Vagina (tissue), 2 donors: ENCODE results near the gene OXSR1. TPM values are rescaled to one million over a fixed set of nuclear protein-coding genes. Genes with fewer than 3 reads are reported as not detected.

Experiments used
- DNase-seq, 2 donors: peaks; one replicate each; pipeline ENCODE4 v3.0.0-alpha.2; 2017; ENCODE audit errors: extremely low spot score in 2 of 2
- H3K27ac ChIP-seq: fragments of 200-600 bp; sonication (generic); one replicate; pipeline ENCODE4 v1.5.1; 2019
- H3K27me3 ChIP-seq: fragments of 200-600 bp; sonication (generic); one replicate; pipeline ENCODE4 v1.5.1; 2019
- H3K36me3 ChIP-seq, 2 donors: fragments of 200-600 bp; sonication (generic); one replicate each; pipeline ENCODE4 v1.5.1; 2017 to 2019
- H3K4me1 ChIP-seq: fragments of 200-600 bp; sonication (generic); one replicate; pipeline ENCODE4 v1.5.1; 2019
- H3K4me3 ChIP-seq, 2 donors: fragments of 200-600 bp; sonication (generic); 1 replicate in 1 of 2; 2 replicates in 1 of 2; pipeline ENCODE4 v1.5.1; 2016 to 2019
- H3K9me3 ChIP-seq: fragments of 200-600 bp; sonication (generic); one replicate; pipeline ENCODE4 v1.5.1; 2019
- POLR2A ChIP-seq, 2 donors: fragments of 450-650 bp; IDR thresholded peaks; one replicate each; pipeline ENCODE4 v1.6.1; 2017; ENCODE audit warnings: antibody characterized with exemption in 2 of 2, mild to moderate bottlenecking in 2 of 2, moderate library complexity in 2 of 2
- POLR2AphosphoS5 ChIP-seq, 2 donors: sonication (generic); formaldehyde crosslinking; IDR thresholded peaks; one replicate each; pipeline ENCODE4 v1.9.0; 2017; ENCODE audit warnings: antibody characterized with exemption in 2 of 2, mild to moderate bottlenecking in 2 of 2, low read depth in 1 of 2; ENCODE audit not compliant: insufficient read depth in 1 of 2
- intact Hi-C: fragments of 100-400 bp; cut with DNase I; formaldehyde crosslinking; loops from one replicate; pipeline ENCODE4 v1.15.1; 2023
- total RNA-seq: library from RNA; depleted of rRNA; stranded (reverse); fragments of >200 nt; gene quantifications from one replicate; pipeline ENCODE4 v1.2.3, GENCODE V29; 2016
- TF ChIP-seq, protein P1 (sequence below), 3 experiments: fragments of 450-650 bp in 2 of 3; fragments of 200-600 bp in 1 of 3; sonication (generic) in 1 of 3; IDR thresholded peaks; one replicate each; pipeline ENCODE4 v1.5.1; 2017 to 2019; ENCODE audit warnings: antibody characterized with exemption in 3 of 3, mild to moderate bottlenecking in 2 of 3, moderate library complexity in 2 of 3

The OXSR1 gene
- total RNA-seq, 1 donor from 2014 or later = 22.8 TPM

DNA sequence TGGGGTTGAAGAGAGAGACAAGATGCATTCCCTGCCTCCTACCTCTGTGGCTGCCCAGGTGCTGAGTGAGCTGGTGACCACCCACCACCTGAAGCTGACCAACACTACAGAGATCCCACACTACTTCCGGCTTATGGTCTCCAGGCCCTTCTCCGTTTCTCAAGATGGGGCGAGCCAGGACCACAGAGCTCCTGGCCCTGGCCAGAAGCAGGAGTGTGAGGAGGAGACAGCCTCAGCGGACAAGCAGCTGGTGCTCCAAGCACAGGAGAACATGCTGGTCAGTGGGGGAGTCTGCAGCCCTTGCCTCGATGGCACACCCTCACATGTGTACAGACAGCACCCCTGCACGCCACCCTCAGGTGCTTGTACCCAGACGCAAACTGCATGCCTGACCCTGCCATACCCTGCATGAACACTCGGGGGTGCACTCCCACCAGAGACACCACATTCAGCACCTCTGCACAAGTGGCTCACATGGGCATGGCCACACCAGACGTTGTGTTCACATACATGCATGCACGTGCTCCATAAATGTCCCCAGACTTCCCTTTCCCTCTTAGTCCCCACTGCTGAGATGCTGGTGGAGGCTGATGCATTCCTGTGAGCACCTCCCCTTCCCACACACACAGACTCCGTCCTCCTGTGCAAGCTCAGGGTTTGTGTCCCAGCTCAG is 47.5 kb upstream of the OXSR1 start:
- DNase-seq = no peak
- intact Hi-C loops = no loop called here
- Histone ChIP-seq H3K4me3 (no peak overlapping the region), H3K27ac (no peak overlapping the region), H3K9me3 (no peaks in the 10 kb centered on the region), H3K4me1 (no peaks in the 10 kb centered on the region), H3K27me3 (no peaks in the 10 kb centered on the region), H3K36me3 (peaks cover 0 to 24% of the 10 kb centered on the region in 2 donors)
- no peak for TF ChIP-seq POLR2A (IDR thresholded peaks at IDR 0.05)
- TF ChIP-seq, protein P1, sequence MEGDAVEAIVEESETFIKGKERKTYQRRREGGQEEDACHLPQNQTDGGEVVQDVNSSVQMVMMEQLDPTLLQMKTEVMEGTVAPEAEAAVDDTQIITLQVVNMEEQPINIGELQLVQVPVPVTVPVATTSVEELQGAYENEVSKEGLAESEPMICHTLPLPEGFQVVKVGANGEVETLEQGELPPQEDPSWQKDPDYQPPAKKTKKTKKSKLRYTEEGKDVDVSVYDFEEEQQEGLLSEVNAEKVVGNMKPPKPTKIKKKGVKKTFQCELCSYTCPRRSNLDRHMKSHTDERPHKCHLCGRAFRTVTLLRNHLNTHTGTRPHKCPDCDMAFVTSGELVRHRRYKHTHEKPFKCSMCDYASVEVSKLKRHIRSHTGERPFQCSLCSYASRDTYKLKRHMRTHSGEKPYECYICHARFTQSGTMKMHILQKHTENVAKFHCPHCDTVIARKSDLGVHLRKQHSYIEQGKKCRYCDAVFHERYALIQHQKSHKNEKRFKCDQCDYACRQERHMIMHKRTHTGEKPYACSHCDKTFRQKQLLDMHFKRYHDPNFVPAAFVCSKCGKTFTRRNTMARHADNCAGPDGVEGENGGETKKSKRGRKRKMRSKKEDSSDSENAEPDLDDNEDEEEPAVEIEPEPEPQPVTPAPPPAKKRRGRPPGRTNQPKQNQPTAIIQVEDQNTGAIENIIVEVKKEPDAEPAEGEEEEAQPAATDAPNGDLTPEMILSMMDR (IDR thresholded peaks at IDR 0.05) = peak; percentile 23 to 63 (median 44)
- no peak for TF ChIP-seq POLR2AphosphoS5 (IDR thresholded peaks at IDR 0.05; ENCODE audit: insufficient read depth in 1 of 2, low read depth in 1 of 2)

DNA sequence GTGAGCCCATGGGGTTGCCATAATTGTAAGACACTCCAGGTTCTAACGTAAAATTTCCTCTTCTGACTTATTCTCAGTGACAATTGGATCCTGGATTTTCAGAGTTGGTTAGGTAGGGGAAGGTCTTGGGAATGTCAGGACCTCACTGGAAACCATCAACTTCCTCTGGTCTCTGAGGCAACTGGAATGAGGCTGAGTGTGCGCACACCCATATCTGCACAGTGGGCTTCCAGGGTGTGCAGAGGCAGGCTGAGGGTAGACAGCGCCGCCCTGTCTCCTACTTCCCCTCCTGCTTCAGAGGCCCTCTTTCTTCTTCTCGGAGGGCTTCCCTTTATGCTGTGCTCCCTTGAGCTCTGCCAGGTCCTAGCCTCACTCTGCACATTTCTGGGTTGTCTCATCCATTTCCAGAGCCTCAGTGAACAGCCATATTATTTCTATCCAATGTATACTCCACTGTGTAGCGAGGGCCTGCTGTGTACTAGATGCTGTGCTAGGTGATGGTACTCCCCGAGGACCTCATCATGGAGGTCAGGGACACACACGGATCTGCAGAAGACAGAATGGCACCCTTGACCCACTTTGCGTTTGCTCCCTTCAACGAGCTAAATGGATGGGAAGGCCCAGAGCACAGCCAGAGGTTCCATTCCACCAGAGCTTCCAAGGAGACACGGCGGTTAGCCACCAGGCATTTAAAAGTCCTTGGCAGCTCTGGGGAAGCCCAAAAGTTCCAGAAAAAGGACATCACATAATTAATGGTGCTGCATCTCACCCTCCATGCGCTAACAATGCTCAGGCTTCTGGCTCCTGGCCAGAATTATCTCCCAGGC is 46.7 kb upstream of the OXSR1 start:
- no peak for DNase-seq
- no peaks in the 10 kb centered on the region for H3K27me3 ChIP-seq
- intact Hi-C loops = no loop called here

DNA sequence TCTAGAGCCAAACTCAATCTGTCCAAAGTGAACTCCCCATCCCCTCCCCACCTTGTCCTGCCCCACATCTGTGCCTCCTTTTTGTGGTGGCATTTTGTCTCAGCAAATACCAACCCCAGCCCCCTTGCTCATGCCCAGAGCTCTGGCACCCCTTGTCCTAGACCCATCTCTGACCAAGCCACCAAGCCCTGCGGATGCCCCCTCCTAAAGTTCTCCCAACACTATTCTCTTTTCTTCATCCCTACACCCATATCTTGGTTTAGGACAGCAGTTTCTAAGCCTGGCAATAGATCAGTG is 46.1 kb upstream of the OXSR1 start:
- Histone ChIP-seq H3K4me3 (no peak overlapping the region), H3K9me3 (no peaks in the 10 kb centered on the region), H3K27me3 (no peaks in the 10 kb centered on the region), H3K36me3 (peaks cover 0 to 38% of the 10 kb centered on the region in 2 donors), H3K27ac (no peak overlapping the region), H3K4me1 (no peaks in the 10 kb centered on the region)
- DNase-seq = no peak
- intact Hi-C loops = no loop called here
- TF ChIP-seq POLR2AphosphoS5 (IDR thresholded peaks at IDR 0.05; ENCODE audit: insufficient read depth in 1 of 2, low read depth in 1 of 2) (no peak), POLR2A (IDR thresholded peaks at IDR 0.05) (no peak)
- TF ChIP-seq, protein P1 (IDR thresholded peaks at IDR 0.05) = no peak

More for the DNA sequence above, 46.7 kb upstream of the OXSR1 start:
- no peaks in the 10 kb centered on the region for H3K4me1 ChIP-seq
- peaks cover 0 to 32% of the 10 kb centered on the region in 2 donors for H3K36me3 ChIP-seq
- TF ChIP-seq, protein P1 (IDR thresholded peaks at IDR 0.05) = no peak
- TF ChIP-seq POLR2AphosphoS5 (IDR thresholded peaks at IDR 0.05; ENCODE audit: insufficient read depth in 1 of 2, low read depth in 1 of 2) (no peak), POLR2A (IDR thresholded peaks at IDR 0.05) (no peak)
- H3K27ac ChIP-seq = no peak overlapping the region
- no peaks in the 10 kb centered on the region for H3K9me3 ChIP-seq
- no peak overlapping the region for H3K4me3 ChIP-seq

DNA sequence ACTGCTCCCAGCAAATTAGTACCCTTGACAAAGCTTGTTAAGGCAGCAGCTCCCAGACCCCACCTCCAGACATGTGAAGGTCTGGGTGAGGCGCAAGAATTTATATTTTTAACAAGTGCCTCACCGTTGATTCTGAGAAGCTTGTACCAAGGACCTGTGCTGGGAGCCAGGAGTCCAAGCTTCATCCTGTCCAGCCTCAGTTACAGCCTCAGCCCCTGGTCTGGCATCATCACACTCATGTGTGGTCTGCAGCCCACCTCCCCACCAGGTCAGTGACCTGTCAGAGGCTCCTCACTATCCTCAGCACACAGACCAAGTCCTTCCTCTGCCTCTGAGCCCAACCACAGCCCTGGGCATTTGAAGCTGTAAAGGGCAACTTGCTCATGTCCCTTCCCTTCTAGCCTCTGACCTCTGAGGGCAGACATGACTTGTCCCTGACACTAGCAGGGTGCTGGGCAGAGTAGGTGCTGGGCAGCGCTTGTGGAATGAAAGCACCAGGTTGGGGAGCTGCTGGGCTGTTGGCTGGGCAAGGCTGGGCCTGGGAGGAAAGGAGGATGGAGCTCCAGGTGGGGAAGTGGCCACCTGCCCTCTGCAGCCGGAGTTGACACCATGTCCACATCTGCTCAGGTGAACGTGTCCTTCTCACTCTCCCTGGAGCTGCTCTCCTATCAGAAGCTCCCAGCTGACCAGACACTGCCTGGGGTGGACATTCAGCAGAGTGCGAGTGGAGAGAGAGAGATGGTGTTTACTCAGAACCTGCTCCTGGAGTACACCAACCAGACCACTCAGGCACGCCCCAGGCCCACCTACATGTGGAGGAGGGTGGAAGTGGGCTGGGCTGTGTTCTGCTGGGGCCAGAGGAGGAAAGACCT is 45.3 kb upstream of the OXSR1 start:
- no peak for DNase-seq
- intact Hi-C loops = no loop called here
- no peak overlapping the region for H3K27ac ChIP-seq
- H3K9me3 ChIP-seq = no peaks in the 10 kb centered on the region
- TF ChIP-seq, protein P1 (IDR thresholded peaks at IDR 0.05) = no peak
- TF ChIP-seq POLR2AphosphoS5 (IDR thresholded peaks at IDR 0.05; ENCODE audit: insufficient read depth in 1 of 2, low read depth in 1 of 2) (no peak), POLR2A (IDR thresholded peaks at IDR 0.05) (no peak)
- H3K4me3 ChIP-seq = no peak overlapping the region
- H3K27me3 ChIP-seq = no peaks in the 10 kb centered on the region
- no peaks in the 10 kb centered on the region for H3K4me1 ChIP-seq
- H3K36me3 ChIP-seq = peaks cover 0 to 45% of the 10 kb centered on the region in 2 donors
